ENCODE results near the gene EZH1. TPM values are rescaled to one million over a fixed set of nuclear protein-coding genes. Genes with fewer than 3 reads are reported as not detected.

Gene EZH1
- total RNA-seq, 1 experiment from 2014 or later, result 16.9 TPM

GRCh38 chr17:42679492-42680330 is 65.1 kb downstream of the EZH1 start:
- no peaks in the 10 kb centered on the region for H3K36me3 ChIP-seq (ENCODE audit: control insufficient read depth, insufficient read depth, low read length)
- peak; percentile 79 to 90 for TF ChIP-seq CTCF (IDR thresholded peaks at IDR 0.05; ENCODE audit: insufficient read depth in 1 of 2, low read depth in 1 of 2, low read length in 1 of 2, severe bottlenecking in 1 of 2, unreplicated experiment in 1 of 2)
- ChIA-PET CTCF (interaction anchor here (1.2 to 3.5 kb wide), 6 partner anchors 20 to 102 kb away, joined by 4 to 38 read pairs (median 19); partner anchors contain the start of genes PSMC3IP, RETREG3, TUBG1 and TUBG2), POLR2A (interaction anchor here (0.5 to 1.3 kb wide), 6 partner anchors 71 to 1487 kb away, joined by 3 to 5 read pairs (median 4); partner anchors contain the start of genes BECN1, RETREG3 and TUBG1)
- no peaks in the 10 kb centered on the region for H3K27me3 ChIP-seq (replicated peaks; ENCODE audit: control insufficient read depth, insufficient read depth, low read length)
- Mint-ChIP-seq H3K4me3 (ENCODE audit: unreplicated experiment) (peak overlapping the region; percentile 89), H3K9me3 (ENCODE audit: unreplicated experiment) (no peaks in the 10 kb centered on the region), H3K27me3 (ENCODE audit: insufficient read depth, unreplicated experiment) (no peaks in the 10 kb centered on the region), H3K4me1 (ENCODE audit: low read depth, unreplicated experiment) (peaks cover 8% of the 10 kb centered on the region), H3K27ac (ENCODE audit: unreplicated experiment) (peak overlapping the region; percentile 95), H3K36me3 (ENCODE audit: insufficient read depth, unreplicated experiment) (peaks cover 21% of the 10 kb centered on the region)
- H3K9me3 ChIP-seq, result no peaks in the 10 kb centered on the region
- intact Hi-C loops (cut with micrococcal nuclease; ENCODE audit: unreplicated experiment), result loop anchor here (1.0 to 5.0 kb wide), 2 partner anchors 83 to 101 kb away; partner anchors contain the start of gene RAMP2
- peak overlapping the region; percentile 79 for H3K4me3 ChIP-seq (ENCODE audit: low read depth, low read length)
- peak; percentile 87 to 93 for DNase-seq
- H3K4me1 ChIP-seq, result peaks cover 28% of the 10 kb centered on the region
- no TSS peak for BruUV-seq (replicated peaks)

- Histone ChIP-seq H3K27me3 (replicated peaks; ENCODE audit: control insufficient read depth, insufficient read depth, low read length) (no peaks in the 10 kb centered on the region), H3K36me3 (ENCODE audit: control insufficient read depth, insufficient read depth, low read length) (no peaks in the 10 kb centered on the region), H3K4me1 (peaks cover 32% of the 10 kb centered on the region), H3K9me3 (no peaks in the 10 kb centered on the region), H3K4me3 (ENCODE audit: low read depth, low read length) (peak overlapping the region; percentile 79)
- no TSS peak for BruUV-seq (replicated peaks)
- H3K27ac Mint-ChIP-seq (ENCODE audit: unreplicated experiment), result peak overlapping the region; percentile 95
- intact Hi-C loops (cut with micrococcal nuclease; ENCODE audit: unreplicated experiment), result loop anchor here (1.0 to 5.0 kb wide), 3 partner anchors 61 to 101 kb away; partner anchors contain the start of gene RAMP2
- peak overlapping the region; percentile 89 for H3K4me3 Mint-ChIP-seq (ENCODE audit: unreplicated experiment)
- no peak for TF ChIP-seq CTCF (IDR thresholded peaks at IDR 0.05; ENCODE audit: insufficient read depth in 1 of 2, low read depth in 1 of 2, low read length in 1 of 2, severe bottlenecking in 1 of 2, unreplicated experiment in 1 of 2)
- H3K9me3 Mint-ChIP-seq (ENCODE audit: unreplicated experiment), result no peaks in the 10 kb centered on the region
- peaks cover 28% of the 10 kb centered on the region for H3K36me3 Mint-ChIP-seq (ENCODE audit: insufficient read depth, unreplicated experiment)
- POLR2A ChIA-PET, result interaction anchor here (0.6 to 1.2 kb wide), 6 partner anchors 60 to 1488 kb away, joined by 3 to 5 read pairs (median 4); partner anchors contain the start of genes BECN1, RETREG3, STAT3 and TUBG1
- CTCF ChIA-PET, result interaction anchor here (0.6 to 3.5 kb wide), 6 partner anchors 20 to 101 kb away, joined by 4 to 38 read pairs (median 19); partner anchors contain the start of genes PSMC3IP, RETREG3, TUBG1 and TUBG2
- peaks cover 8% of the 10 kb centered on the region for H3K4me1 Mint-ChIP-seq (ENCODE audit: low read depth, unreplicated experiment)
- H3K27me3 Mint-ChIP-seq (ENCODE audit: insufficient read depth, unreplicated experiment), result no peaks in the 10 kb centered on the region
- peak; percentile 59 to 74 for DNase-seq
These were observed 65.8 kb downstream of the EZH1 start for GRCh38 chr17:42678951-42679491.
